HG03095 (cell line): ENCODE measurements around the gene KBTBD12.

Experiments
- ATAC-seq: cut with Tn5 transposase; IDR thresholded peaks from one replicate; pipeline ENCODE4 v1.9.1; 2021; ENCODE audit warnings: moderate library complexity; ENCODE audit not compliant: unreplicated experiment

KBTBD12 gene

GRCh38 chr3:128009952-128010846 is 95.2 kb downstream of the KBTBD12 start:
- ATAC-seq, result no peak

DNA sequence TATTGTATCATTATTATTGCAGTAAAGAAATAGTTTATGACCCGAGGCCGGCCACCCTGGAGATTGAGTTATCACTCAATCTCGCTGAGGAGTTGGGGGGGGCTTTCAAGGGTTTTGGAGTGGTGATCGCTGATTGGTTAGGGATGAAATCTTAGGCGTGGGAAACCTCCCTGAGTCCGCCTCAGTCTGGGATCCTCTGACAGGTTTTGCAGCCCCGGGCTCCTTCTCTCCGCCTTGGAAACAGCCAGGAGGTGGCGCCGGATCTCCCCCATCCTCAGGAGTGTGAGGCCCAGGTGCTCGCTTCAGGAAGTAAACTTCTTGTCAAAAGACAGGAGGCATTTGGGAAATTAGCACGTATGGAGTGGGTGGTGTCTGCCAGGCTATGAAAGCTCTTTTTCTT is 96.1 kb downstream of the KBTBD12 start:
- ATAC-seq, result no peak

- ATAC-seq, result no peak
Measured at GRCh38 chr3:128012050-128012449, 97.0 kb downstream of the KBTBD12 start.

DNA sequence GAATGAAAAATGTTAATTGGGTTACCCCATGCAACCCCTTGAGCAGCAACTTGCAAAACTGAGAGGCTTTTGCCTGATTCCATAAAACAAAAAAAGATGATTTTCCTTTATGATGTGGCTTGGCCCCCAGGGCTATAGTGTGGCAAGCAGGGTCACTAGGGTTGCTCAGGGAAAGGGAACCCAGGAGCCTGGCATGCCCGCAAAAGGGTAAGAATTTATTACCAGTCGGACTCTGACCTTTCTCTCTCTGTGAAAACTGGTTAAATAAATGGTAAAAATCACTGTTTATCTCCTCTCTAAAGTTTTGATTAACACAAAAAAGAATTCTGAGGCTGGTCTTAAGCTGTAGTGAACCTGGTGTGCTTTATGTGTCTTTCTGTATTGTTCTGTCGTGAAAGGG is 99.5 kb downstream of the KBTBD12 start:
- ATAC-seq, result no peak

GRCh38 chr3:128016502-128016901 is 101.5 kb downstream of the KBTBD12 start:
- ATAC-seq, result no peak

DNA sequence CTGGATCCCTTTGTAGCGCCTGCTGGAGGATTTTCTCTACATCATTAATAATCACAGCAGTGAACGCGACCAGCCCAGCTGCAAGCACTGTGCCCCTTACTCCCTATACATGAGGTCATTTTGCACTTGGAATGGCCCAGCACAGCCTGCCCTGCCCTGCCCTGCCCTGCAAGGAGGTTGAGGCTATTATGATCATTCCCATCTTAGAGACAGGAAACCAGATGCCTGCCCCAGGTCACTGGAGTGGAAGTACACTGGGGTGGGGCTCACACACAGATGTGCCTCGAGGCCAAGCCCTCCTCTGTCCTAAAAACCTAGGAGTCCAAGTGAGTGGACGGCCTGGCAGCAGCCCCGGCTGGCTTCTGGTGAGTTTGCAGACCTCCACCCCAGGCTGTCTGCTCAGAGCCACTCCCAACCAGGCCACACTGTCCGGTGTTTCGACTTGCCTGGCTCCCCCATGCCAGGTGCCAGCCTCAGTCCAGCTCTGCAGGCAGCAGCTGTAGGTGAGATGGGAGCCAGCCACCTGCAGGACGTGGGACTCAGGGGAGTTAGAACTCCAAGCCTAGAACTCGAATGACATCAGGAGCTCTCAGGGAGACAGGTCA is 106.8 kb downstream of the KBTBD12 start:
- ATAC-seq, result no peak

DNA sequence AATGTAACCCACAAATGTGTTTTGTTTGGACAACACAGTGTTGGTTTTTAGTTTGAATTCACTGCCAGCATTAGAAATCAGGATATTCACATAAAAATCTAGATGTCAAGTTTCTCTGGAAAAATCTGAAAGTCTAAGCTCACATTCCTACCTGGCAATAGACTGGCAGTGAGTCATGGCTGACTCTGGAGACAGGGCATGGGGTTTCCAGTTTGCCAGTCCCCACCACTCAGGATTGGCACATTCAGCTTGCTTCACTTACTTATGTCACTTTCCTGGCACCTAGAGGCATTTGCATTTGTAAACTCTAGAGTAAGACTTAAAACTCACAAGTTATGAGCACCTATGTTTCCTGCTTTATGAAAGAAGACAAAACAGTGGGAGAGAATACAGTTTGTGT is 118.1 kb downstream of the KBTBD12 start:
- ATAC-seq, result no peak

DNA sequence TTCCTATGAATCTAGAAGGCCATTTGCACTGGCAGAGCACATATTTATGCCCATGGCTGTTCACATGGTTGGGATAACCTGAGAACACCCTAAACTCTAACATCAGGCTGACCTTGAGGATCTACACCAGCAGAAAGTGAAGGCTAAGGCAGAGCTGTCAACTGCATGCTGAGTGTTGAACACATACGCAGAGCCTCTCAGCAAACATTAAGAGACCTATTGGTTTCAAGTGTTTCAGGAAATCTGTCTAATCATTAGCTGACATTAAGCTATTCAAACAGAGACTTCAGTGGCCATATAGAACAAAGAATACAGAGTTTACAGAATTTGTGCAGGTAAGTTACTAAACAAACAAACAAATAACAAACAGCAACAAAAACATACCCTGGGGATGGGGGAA is 121.1 kb downstream of the KBTBD12 start:
- no peak for ATAC-seq
